Loucy (cell line): Measurements from ENCODE around the gene ATXN7L1.
A peak's percentile ranks its signal among the peaks of the same experiment; 100 is the strongest.

Experiments used
- H2AFZ ChIP-seq: fragments of 200-600 bp; sonication (generic); 2 replicates; pipeline ENCODE4 v1.6.0; 2016; ENCODE audit warnings: antibody characterized with exemption, mild to moderate bottlenecking, low read length, moderate library complexity
- H3F3A ChIP-seq: fragments of 200-600 bp; 2 replicates; pipeline ENCODE4 v1.6.0; 2016; ENCODE audit warnings: antibody characterized with exemption, low read depth, mild to moderate bottlenecking
- H3K27me3 ChIP-seq: fragments of 200-600 bp; sonication (generic); 2 replicates; pipeline ENCODE4 v1.6.1; 2014; ENCODE audit warnings: low read length, mild to moderate bottlenecking; ENCODE audit not compliant: insufficient read depth, poor library complexity, severe bottlenecking
- H3K36me3 ChIP-seq: fragments of 200-600 bp; sonication (generic); 2 replicates; pipeline ENCODE4 v1.6.1; 2016; ENCODE audit warnings: low read length; ENCODE audit not compliant: insufficient read depth
- H3K4me1 ChIP-seq: fragments of 200-600 bp; sonication (generic); 2 replicates; pipeline ENCODE4 v1.5.1; 2014; ENCODE audit warnings: low read length, mild to moderate bottlenecking; ENCODE audit not compliant: insufficient read depth, poor library complexity, severe bottlenecking
- H3K4me2 ChIP-seq: fragments of 200-600 bp; sonication (generic); 2 replicates; pipeline ENCODE4 v1.6.0; 2014; ENCODE audit warnings: antibody characterized with exemption, low read length, low read depth, mild to moderate bottlenecking; ENCODE audit not compliant: poor library complexity, severe bottlenecking
- H3K4me3 ChIP-seq: fragments of 200-600 bp; sonication (generic); 2 replicates; pipeline ENCODE4 v1.5.1; 2014; ENCODE audit warnings: low read length, mild to moderate bottlenecking, mixed read lengths; ENCODE audit not compliant: poor library complexity, severe bottlenecking
- H3K79me2 ChIP-seq: fragments of 200-600 bp; sonication (generic); 2 replicates; pipeline ENCODE4 v1.6.1; 2014; ENCODE audit warnings: low read length; ENCODE audit not compliant: insufficient read depth
- H3K9ac ChIP-seq: fragments of 200-600 bp; sonication (generic); 2 replicates; pipeline ENCODE4 v1.6.0; 2014; ENCODE audit warnings: mild to moderate bottlenecking, low read depth, low read length, moderate library complexity; ENCODE audit not compliant: poor library complexity, severe bottlenecking
- H3K9me2 ChIP-seq: fragments of 200-600 bp; sonication (generic); replicated peaks from 2 replicates; pipeline ENCODE4 v1.6.1; 2016; ENCODE audit warnings: low read depth, low read length, mixed read lengths
- H3K9me3 ChIP-seq: fragments of 200-600 bp; sonication (generic); 2 replicates; pipeline ENCODE4 v1.6.1; 2014; ENCODE audit warnings: mild to moderate bottlenecking, antibody characterized with exemption, low read length, low read depth; ENCODE audit not compliant: insufficient read depth
- H4K20me1 ChIP-seq: fragments of 200-600 bp; sonication (generic); 2 replicates; pipeline ENCODE4 v1.6.0; 2014; ENCODE audit warnings: antibody characterized with exemption, low read length, mild to moderate bottlenecking; ENCODE audit not compliant: insufficient read depth, poor library complexity, severe bottlenecking
- EZH2phosphoT487 ChIP-seq: fragments of 200-600 bp; IDR thresholded peaks from 2 replicates; pipeline ENCODE4 v1.6.1; 2018; ENCODE audit warnings: antibody characterized with exemption, mild to moderate bottlenecking, moderate library complexity, borderline replicate concordance
- TF ChIP-seq, protein P1 (sequence below): fragments of 200-600 bp; sonication (generic); conservative IDR thresholded peaks from 2 replicates; pipeline ENCODE4 v1.5.1; 2014; ENCODE audit warnings: mild to moderate bottlenecking, antibody characterized with exemption, low read length

The ATXN7L1 gene

DNA sequence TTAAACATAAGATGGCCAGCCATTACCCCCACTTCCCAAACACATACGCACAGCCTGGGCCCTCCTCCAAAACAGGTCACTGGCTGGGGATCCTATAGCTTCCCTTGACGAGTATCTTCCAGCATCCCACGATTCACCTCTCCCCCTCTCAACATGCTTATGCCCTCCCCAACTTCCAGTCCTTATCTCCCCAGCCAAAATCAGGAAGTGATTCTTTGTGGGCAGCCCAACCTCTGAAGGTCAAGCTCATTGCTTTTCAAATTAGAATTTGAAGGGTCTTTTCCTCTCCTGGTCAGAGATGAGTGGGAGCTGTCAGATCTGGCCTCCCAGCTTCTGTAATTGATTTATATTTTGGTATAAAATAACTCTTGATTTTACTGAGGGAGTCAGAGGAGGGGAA lies 133.6 kb downstream of the ATXN7L1 start:
- Histone ChIP-seq H3K36me3 (no peaks in the 10 kb centered on the region), H2AFZ (no peak overlapping the region), H3K27me3 (no peaks in the 10 kb centered on the region), H3K9me2 (no peaks in the 10 kb centered on the region), H3K4me2 (no peak overlapping the region), H3K4me1 (no peaks in the 10 kb centered on the region), H4K20me1 (no peaks in the 10 kb centered on the region), H3K9ac (no peak overlapping the region), H3K9me3 (no peaks in the 10 kb centered on the region), H3K4me3 (no peak overlapping the region), H3K79me2 (no peaks in the 10 kb centered on the region), H3F3A (no peaks in the 10 kb centered on the region)
- TF ChIP-seq, protein P1, sequence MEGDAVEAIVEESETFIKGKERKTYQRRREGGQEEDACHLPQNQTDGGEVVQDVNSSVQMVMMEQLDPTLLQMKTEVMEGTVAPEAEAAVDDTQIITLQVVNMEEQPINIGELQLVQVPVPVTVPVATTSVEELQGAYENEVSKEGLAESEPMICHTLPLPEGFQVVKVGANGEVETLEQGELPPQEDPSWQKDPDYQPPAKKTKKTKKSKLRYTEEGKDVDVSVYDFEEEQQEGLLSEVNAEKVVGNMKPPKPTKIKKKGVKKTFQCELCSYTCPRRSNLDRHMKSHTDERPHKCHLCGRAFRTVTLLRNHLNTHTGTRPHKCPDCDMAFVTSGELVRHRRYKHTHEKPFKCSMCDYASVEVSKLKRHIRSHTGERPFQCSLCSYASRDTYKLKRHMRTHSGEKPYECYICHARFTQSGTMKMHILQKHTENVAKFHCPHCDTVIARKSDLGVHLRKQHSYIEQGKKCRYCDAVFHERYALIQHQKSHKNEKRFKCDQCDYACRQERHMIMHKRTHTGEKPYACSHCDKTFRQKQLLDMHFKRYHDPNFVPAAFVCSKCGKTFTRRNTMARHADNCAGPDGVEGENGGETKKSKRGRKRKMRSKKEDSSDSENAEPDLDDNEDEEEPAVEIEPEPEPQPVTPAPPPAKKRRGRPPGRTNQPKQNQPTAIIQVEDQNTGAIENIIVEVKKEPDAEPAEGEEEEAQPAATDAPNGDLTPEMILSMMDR, result no peak
- no peak for TF ChIP-seq EZH2phosphoT487

DNA sequence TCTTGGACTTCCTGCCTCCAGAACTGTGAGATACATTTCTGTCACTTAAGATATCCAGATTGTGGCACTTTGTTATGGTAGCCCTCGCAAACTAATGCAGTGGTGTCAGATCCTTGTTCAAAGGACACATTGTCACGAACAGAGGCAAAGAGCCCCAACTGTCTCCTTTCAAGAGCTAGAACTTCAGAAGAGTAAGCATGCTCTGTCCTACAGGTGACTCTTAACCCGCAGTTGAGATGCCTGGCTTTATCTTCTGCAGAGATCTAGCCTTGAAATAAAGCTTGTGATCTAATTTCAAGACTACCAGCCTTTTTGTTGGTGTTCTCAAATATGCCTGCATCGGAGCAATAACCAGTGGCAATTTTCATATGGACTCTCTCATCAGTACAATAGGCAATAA lies 134.4 kb downstream of the ATXN7L1 start:
- no peak overlapping the region for H3K4me3 ChIP-seq
- no peaks in the 10 kb centered on the region for H3K4me1 ChIP-seq
- H3K4me2 ChIP-seq, result no peak overlapping the region
- H3K9ac ChIP-seq, result no peak overlapping the region
- H3K79me2 ChIP-seq, result no peaks in the 10 kb centered on the region
- no peaks in the 10 kb centered on the region for H3K9me2 ChIP-seq
- no peak for TF ChIP-seq EZH2phosphoT487
- TF ChIP-seq, protein P1, result no peak
- no peak overlapping the region for H2AFZ ChIP-seq
- no peaks in the 10 kb centered on the region for H3K9me3 ChIP-seq
- no peaks in the 10 kb centered on the region for H3K27me3 ChIP-seq
- H3K36me3 ChIP-seq, result no peaks in the 10 kb centered on the region
- H3F3A ChIP-seq, result no peaks in the 10 kb centered on the region
- H4K20me1 ChIP-seq, result no peaks in the 10 kb centered on the region

- TF ChIP-seq EZH2phosphoT487, result no peak
- TF ChIP-seq, protein P1, result peak; percentile 22; the same call in 1 of the 2 replicates
- Histone ChIP-seq H3K9ac (no peak overlapping the region), H3K4me1 (no peaks in the 10 kb centered on the region), H3K27me3 (no peaks in the 10 kb centered on the region), H3K9me3 (no peaks in the 10 kb centered on the region), H3K4me3 (no peak overlapping the region), H2AFZ (no peak overlapping the region), H4K20me1 (no peaks in the 10 kb centered on the region), H3K79me2 (no peaks in the 10 kb centered on the region), H3K9me2 (no peaks in the 10 kb centered on the region), H3K4me2 (no peak overlapping the region), H3K36me3 (no peaks in the 10 kb centered on the region), H3F3A (no peaks in the 10 kb centered on the region)
These were observed 138.3 kb downstream of the ATXN7L1 start for GRCh38 chr7:105738133-105738532.
